ENCODE results near the gene FUT9. TPM values are rescaled to one million over a fixed set of nuclear protein-coding genes. Genes with fewer than 3 reads are reported as not detected.

The FUT9 gene
- total RNA-seq, 1 experiment from 2014 or later: 0.04 TPM

GRCh38 chr6:96142142-96142541, 126.4 kb downstream of the FUT9 start:
- H3K4me2 ChIP-seq (ENCODE audit: low read length): no peak overlapping the region
- no peaks in the 10 kb centered on the region for H3K79me2 ChIP-seq (ENCODE audit: low read length)
- intact Hi-C loops (cut with micrococcal nuclease): no loop called here
- H4K20me1 ChIP-seq (ENCODE audit: low read length): no peaks in the 10 kb centered on the region
- no peak for ATAC-seq
- H3K9ac ChIP-seq (ENCODE audit: low read length): no peak overlapping the region
- H3K4me3 ChIP-seq (ENCODE audit: low read length): no peak overlapping the region
- peaks cover 21% of the 10 kb centered on the region for H3K4me1 ChIP-seq (ENCODE audit: insufficient read depth, low read length)
- H3K27ac ChIP-seq (ENCODE audit: low read length): no peak overlapping the region
- no peaks in the 10 kb centered on the region for H3K36me3 ChIP-seq (ENCODE audit: low read depth, low read length)
- TF ChIP-seq CTCF (conservative IDR thresholded peaks at IDR 0.05; ENCODE audit: low read depth, low read length) (no peak), EZH2phosphoT487 (IDR thresholded peaks at IDR 0.05; ENCODE audit: borderline replicate concordance, low read length) (no peak), EZH2 (IDR thresholded peaks at IDR 0.05; ENCODE audit: low read length, unreplicated experiment) (no peak)
- ChIA-PET POLR2A (ENCODE audit: unreplicated experiment) (no interaction called here), CTCF (no interaction called here)
- H2AFZ ChIP-seq (ENCODE audit: low read length): no peak overlapping the region
- no peaks in the 10 kb centered on the region for H3F3A ChIP-seq (ENCODE audit: low read length, unreplicated experiment)
- no peak for DNase-seq
- BruUV-seq (replicated peaks): no TSS peak
- H3K9me3 ChIP-seq (ENCODE audit: low read length): no peaks in the 10 kb centered on the region
- H3K9me2 ChIP-seq (replicated peaks; ENCODE audit: low read length): no peaks in the 10 kb centered on the region
- H3K27me3 ChIP-seq (ENCODE audit: low read length): no peaks in the 10 kb centered on the region

- TF ChIP-seq CTCF (conservative IDR thresholded peaks at IDR 0.05; ENCODE audit: low read depth, low read length): no peak
- TF ChIP-seq EZH2phosphoT487 (IDR thresholded peaks at IDR 0.05; ENCODE audit: borderline replicate concordance, low read length): no peak
- no peak for TF ChIP-seq EZH2 (IDR thresholded peaks at IDR 0.05; ENCODE audit: low read length, unreplicated experiment)
- H3K4me1 ChIP-seq (ENCODE audit: insufficient read depth, low read length): no peaks in the 10 kb centered on the region
Measured at GRCh38 chr6:96150431-96150830, 134.7 kb downstream of the FUT9 start.

GRCh38 chr6:96151707-96152106, 135.9 kb downstream of the FUT9 start:
- no peaks in the 10 kb centered on the region for H3K79me2 ChIP-seq (ENCODE audit: low read length)
- no peaks in the 10 kb centered on the region for H3K9me3 ChIP-seq (ENCODE audit: low read length)
- intact Hi-C loops (cut with micrococcal nuclease): no loop called here
- TF ChIP-seq EZH2phosphoT487 (IDR thresholded peaks at IDR 0.05; ENCODE audit: borderline replicate concordance, low read length): no peak
- no peak for TF ChIP-seq EZH2 (IDR thresholded peaks at IDR 0.05; ENCODE audit: low read length, unreplicated experiment)
- TF ChIP-seq CTCF (conservative IDR thresholded peaks at IDR 0.05; ENCODE audit: low read depth, low read length): no peak
- BruUV-seq (replicated peaks): no TSS peak
- H3K36me3 ChIP-seq (ENCODE audit: low read depth, low read length): no peaks in the 10 kb centered on the region
- ATAC-seq (no peak), DNase-seq (no peak)
- H3K9ac ChIP-seq (ENCODE audit: low read length): no peak overlapping the region
- H3K4me3 ChIP-seq (ENCODE audit: low read length): no peak overlapping the region
- ChIA-PET CTCF (no interaction called here), POLR2A (ENCODE audit: unreplicated experiment) (no interaction called here)
- H2AFZ ChIP-seq (ENCODE audit: low read length): 0 out of 2 replicates have a peak overlapping the region, but pooled peaks have one; percentile 9
- no peaks in the 10 kb centered on the region for H3K27me3 ChIP-seq (ENCODE audit: low read length)
- H3K4me2 ChIP-seq (ENCODE audit: low read length): no peak overlapping the region
- H3K27ac ChIP-seq (ENCODE audit: low read length): no peak overlapping the region
- H3F3A ChIP-seq (ENCODE audit: low read length, unreplicated experiment): no peaks in the 10 kb centered on the region
- no peaks in the 10 kb centered on the region for H3K9me2 ChIP-seq (replicated peaks; ENCODE audit: low read length)
- H4K20me1 ChIP-seq (ENCODE audit: low read length): no peaks in the 10 kb centered on the region
- H3K4me1 ChIP-seq (ENCODE audit: insufficient read depth, low read length): no peaks in the 10 kb centered on the region

More at GRCh38 chr6:96150431-96150830, 134.7 kb downstream of the FUT9 start:
- no peaks in the 10 kb centered on the region for H3F3A ChIP-seq (ENCODE audit: low read length, unreplicated experiment)
- no peaks in the 10 kb centered on the region for H3K36me3 ChIP-seq (ENCODE audit: low read depth, low read length)
- no TSS peak for BruUV-seq (replicated peaks)
- no peak overlapping the region for H3K4me2 ChIP-seq (ENCODE audit: low read length)
- no peak overlapping the region for H3K27ac ChIP-seq (ENCODE audit: low read length)
- H3K9ac ChIP-seq (ENCODE audit: low read length): no peak overlapping the region
- DNase-seq (no peak), ATAC-seq (no peak)
- POLR2A ChIA-PET (ENCODE audit: unreplicated experiment): interaction anchor here (0.6 kb wide), 1 partner anchor 556 kb away, joined by 3 read pairs; no protein-coding TSS in a partner anchor
- H3K27me3 ChIP-seq (ENCODE audit: low read length): no peaks in the 10 kb centered on the region
- CTCF ChIA-PET: no interaction called here
- no peaks in the 10 kb centered on the region for H4K20me1 ChIP-seq (ENCODE audit: low read length)
- intact Hi-C loops (cut with micrococcal nuclease): no loop called here
- H3K79me2 ChIP-seq (ENCODE audit: low read length): no peaks in the 10 kb centered on the region
- H3K9me3 ChIP-seq (ENCODE audit: low read length): no peaks in the 10 kb centered on the region
- no peak overlapping the region for H3K4me3 ChIP-seq (ENCODE audit: low read length)
- H2AFZ ChIP-seq (ENCODE audit: low read length): no peak overlapping the region
- H3K9me2 ChIP-seq (replicated peaks; ENCODE audit: low read length): no peaks in the 10 kb centered on the region

Measured in PC-3 (cell line).